ENCODE measurements around the gene NME3. TPM values are rescaled to one million over a fixed set of nuclear protein-coding genes. Genes with fewer than 3 reads are reported as not detected.
A peak's percentile ranks its signal among the peaks of the same experiment; 100 is the strongest.

NME3 gene
- total and polyA plus RNA-seq, 2 of the 13 experiments (the other 11 are each of a cell fraction or from before 2014, with no cell fraction given) = 10.4 to 15.9 TPM

DNA sequence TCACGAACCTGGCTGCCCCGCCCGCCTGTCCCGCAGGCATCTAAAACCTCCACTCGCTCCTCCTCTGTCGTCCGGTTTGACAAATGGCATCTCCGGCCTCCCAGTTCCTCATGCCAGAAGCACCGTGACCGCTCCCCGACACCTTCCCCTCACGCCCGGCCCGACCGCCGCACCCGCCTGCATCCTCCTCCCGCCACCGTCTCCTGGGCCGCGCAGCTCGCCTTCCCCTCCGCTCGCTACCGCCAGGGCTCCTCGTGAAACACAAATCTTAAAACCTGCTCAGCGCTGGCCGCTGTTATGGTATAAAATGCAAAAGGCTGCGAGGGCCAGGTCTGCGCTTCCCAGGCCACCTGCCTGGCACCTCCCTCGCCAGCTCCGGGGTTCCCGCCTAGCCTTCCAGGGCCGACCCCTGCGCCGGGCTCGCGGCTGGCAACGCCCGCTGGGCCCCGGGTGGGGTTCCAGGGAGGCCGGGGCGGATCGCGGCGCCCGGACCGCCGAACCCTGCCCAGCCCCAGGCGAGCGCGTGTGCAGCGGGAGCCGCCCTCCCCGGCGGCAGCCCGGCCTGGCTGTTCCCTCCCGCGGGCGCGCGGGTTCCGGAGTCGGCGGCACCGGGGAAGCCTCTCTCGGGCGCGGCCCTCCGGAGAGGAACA is 10.5 kb upstream of the NME3 start:
- intact Hi-C loops (cut with micrococcal nuclease; ENCODE audit: unreplicated experiment) = loop anchor here (2.0 to 5.0 kb wide), 2 partner anchors 31 to 45 kb away; partner anchors contain the start of genes FAHD1 and HAGH
- in situ Hi-C loops (cut with HindIII; ENCODE audit: extremely low pct_ligation_motif_present, low pct_unique_long_range_greater_than_20kb) = loop anchor here (5.0 kb wide), 1 partner anchor 40 kb away; no protein-coding TSS in a partner anchor
- peaks cover 22% of the 10 kb centered on the region for H3K4me1 ChIP-seq (ENCODE audit: insufficient read depth, low read length)
- CTCF ChIA-PET (ENCODE audit: low intra/inter-chr PET ratio, low total read pairs) = interaction anchor here (1.9 kb wide), 1 partner anchor 31 kb away, joined by 8 read pairs; no protein-coding TSS in a partner anchor
- H3K9me3 ChIP-seq (ENCODE audit: low read length) = no peaks in the 10 kb centered on the region
- POLR2A ChIA-PET = interaction anchor here (0.6 to 4.4 kb wide), 15 partner anchors 8 to 341 kb away, joined by 3 to 57 read pairs (median 11); partner anchors contain the start of genes EME2, FAHD1, HAGH and IGFALS
- peak overlapping the region; percentile 83 for H3K4me2 ChIP-seq (ENCODE audit: low read depth, low read length)
- H4K20me1 ChIP-seq (ENCODE audit: insufficient read depth, low read length) = peaks cover 4% of the 10 kb centered on the region; the same call in 1 of the 2 replicates
- H3K27ac ChIP-seq (ENCODE audit: extremely low read length, insufficient read depth, low read length) = peak overlapping the region; percentile 63
- H3K27me3 ChIP-seq (ENCODE audit: control insufficient read depth in 1 of 2, insufficient read depth in 2 of 2, low read length in 2 of 2) = peaks cover 0 to 2% of the 10 kb centered on the region in 2 experiments; a peak in 1 of 5 replicates
- peaks cover 3 to 12% of the 10 kb centered on the region in 2 experiments; a peak in 4 of 5 replicates for H3K36me3 ChIP-seq (replicated peaks in 1 of 2; ENCODE audit: control insufficient read depth in 1 of 2, insufficient read depth in 2 of 2, low read length in 2 of 2)
- H2AFZ ChIP-seq (ENCODE audit: low read length) = no peak overlapping the region
- peaks cover 23% of the 10 kb centered on the region for H3K79me2 ChIP-seq (ENCODE audit: insufficient read depth, low read length)
- ATAC-seq = no peak; the same call in 2 of the 3 replicates
- H3K4me3 ChIP-seq (replicated peaks in 1 of 3; ENCODE audit: insufficient read depth in 1 of 3, low read depth in 2 of 3, low read length in 3 of 3) = peak overlapping the region; percentile 80 to 96 (median 89)
- BruUV-seq (replicated peaks) = no TSS peak
- FAIRE-seq = no peak
- no peak for DNase-seq (ENCODE audit: low spot score)
- H3K9ac ChIP-seq (ENCODE audit: insufficient read depth, low read depth, low read length) = peak overlapping the region; percentile 78
- WGBS (ENCODE audit: low lambda C conversion rate) = 1% methylated on average over 11 of the region's 70 CpGs
- peak; percentile 49; the same call in 1 of the 2 replicates for TF ChIP-seq KDM5A (IDR thresholded peaks at IDR 0.05; ENCODE audit: borderline replicate concordance, low read length)
- 0 out of 2 replicates have a peak, but pooled peaks have one; percentile 3 for TF ChIP-seq RBFOX2 (IDR thresholded peaks at IDR 0.05; ENCODE audit: low read depth, low read length)
- TF ChIP-seq NFIC (IDR thresholded peaks at IDR 0.05; ENCODE audit: low read length) = no peak
- 0 out of 2 replicates have a peak, but pooled peaks have one; percentile 27 for TF ChIP-seq ZXDC (CRISPR knock-in tag; IDR thresholded peaks at IDR 0.05)
- peak; percentile 68; the same call in 1 of the 2 replicates for TF ChIP-seq ZSCAN20 (CRISPR knock-in tag; IDR thresholded peaks at IDR 0.05; ENCODE audit: borderline replicate concordance)
- TF ChIP-seq ZNF766 (CRISPR knock-in tag; IDR thresholded peaks at IDR 0.05; ENCODE audit: borderline replicate concordance) = peak; percentile 34; the same call in 1 of the 2 replicates
- TF ChIP-seq HHEX (CRISPR knock-in tag; IDR thresholded peaks at IDR 0.05) = no peak
- 0 out of 2 replicates have a peak, but pooled peaks have one; percentile 21 for TF ChIP-seq ZNF446 (CRISPR knock-in tag; IDR thresholded peaks at IDR 0.05)
- TF ChIP-seq RBAK (CRISPR knock-in tag; IDR thresholded peaks at IDR 0.05) = no peak
- 0 out of 2 replicates have a peak, but pooled peaks have one; percentile 17 for TF ChIP-seq ZBTB43 (CRISPR knock-in tag; conservative IDR thresholded peaks at IDR 0.05)
- 0 out of 2 replicates have a peak, but pooled peaks have one; percentile 27 for TF ChIP-seq ZNF737 (CRISPR knock-in tag; IDR thresholded peaks at IDR 0.05; ENCODE audit: borderline replicate concordance)
- peak; percentile 55 for TF ChIP-seq KDM2A (CRISPR knock-in tag; IDR thresholded peaks at IDR 0.05; ENCODE audit: borderline replicate concordance, low read depth)
- no peak for TF ChIP-seq PLRG1 (conservative IDR thresholded peaks at IDR 0.05)
- peak; percentile 46; the same call in 1 of the 2 replicates for TF ChIP-seq POLR2G (IDR thresholded peaks at IDR 0.05; ENCODE audit: low read depth, low read length)
- TF ChIP-seq AGO1 (IDR thresholded peaks at IDR 0.05; ENCODE audit: low read depth, low read length, poor library complexity, severe bottlenecking) = peak; percentile 73
- 0 out of 2 replicates have a peak, but pooled peaks have one; percentile 13 for TF ChIP-seq RNF2 (conservative IDR thresholded peaks at IDR 0.05; ENCODE audit: low read depth)
- TF ChIP-seq AGO2 (optimal IDR thresholded peaks at IDR 0.05; ENCODE audit: low read depth, low read length) = peak; percentile 91
- TF ChIP-seq, protein P1, sequence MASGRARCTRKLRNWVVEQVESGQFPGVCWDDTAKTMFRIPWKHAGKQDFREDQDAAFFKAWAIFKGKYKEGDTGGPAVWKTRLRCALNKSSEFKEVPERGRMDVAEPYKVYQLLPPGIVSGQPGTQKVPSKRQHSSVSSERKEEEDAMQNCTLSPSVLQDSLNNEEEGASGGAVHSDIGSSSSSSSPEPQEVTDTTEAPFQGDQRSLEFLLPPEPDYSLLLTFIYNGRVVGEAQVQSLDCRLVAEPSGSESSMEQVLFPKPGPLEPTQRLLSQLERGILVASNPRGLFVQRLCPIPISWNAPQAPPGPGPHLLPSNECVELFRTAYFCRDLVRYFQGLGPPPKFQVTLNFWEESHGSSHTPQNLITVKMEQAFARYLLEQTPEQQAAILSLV (CRISPR knock-in tag; IDR thresholded peaks at IDR 0.05; ENCODE audit: borderline replicate concordance) = no peak

Measured in HepG2 (cell line).